PC-3 (cell line): ENCODE measurements around the gene AGAP1.

Experiments
- CTCF ChIP-seq: fragments of 300-600 bp; sonication (generic); conservative IDR thresholded peaks from 2 replicates; pipeline ENCODE4 v1.5.1; 2017; ENCODE audit warnings: antibody characterized with exemption, low read depth, mild to moderate bottlenecking, low read length
- EZH2 ChIP-seq: fragments of 300-600 bp; sonication (generic); IDR thresholded peaks from one replicate; pipeline ENCODE4 v1.6.1; 2017; ENCODE audit warnings: antibody characterized with exemption, mild to moderate bottlenecking, low read length; ENCODE audit not compliant: unreplicated experiment

- TF ChIP-seq CTCF (no peak), EZH2 (no peak)
Observed at GRCh38 chr2:236010920-236011685, 517.3 kb downstream of the AGAP1 start.
